ENCODE measurements around the gene HSPA14.

- TF ChIP-seq CTCF (conservative IDR thresholded peaks at IDR 0.05; ENCODE audit: low read depth, low read length) = no peak
- no peak for TF ChIP-seq EZH2phosphoT487 (IDR thresholded peaks at IDR 0.05; ENCODE audit: borderline replicate concordance, low read length)
Measured at GRCh38 chr10:14806318-14806717, 31.8 kb upstream of the HSPA14 start.
